ENCODE results near the gene TBR1.

DNA sequence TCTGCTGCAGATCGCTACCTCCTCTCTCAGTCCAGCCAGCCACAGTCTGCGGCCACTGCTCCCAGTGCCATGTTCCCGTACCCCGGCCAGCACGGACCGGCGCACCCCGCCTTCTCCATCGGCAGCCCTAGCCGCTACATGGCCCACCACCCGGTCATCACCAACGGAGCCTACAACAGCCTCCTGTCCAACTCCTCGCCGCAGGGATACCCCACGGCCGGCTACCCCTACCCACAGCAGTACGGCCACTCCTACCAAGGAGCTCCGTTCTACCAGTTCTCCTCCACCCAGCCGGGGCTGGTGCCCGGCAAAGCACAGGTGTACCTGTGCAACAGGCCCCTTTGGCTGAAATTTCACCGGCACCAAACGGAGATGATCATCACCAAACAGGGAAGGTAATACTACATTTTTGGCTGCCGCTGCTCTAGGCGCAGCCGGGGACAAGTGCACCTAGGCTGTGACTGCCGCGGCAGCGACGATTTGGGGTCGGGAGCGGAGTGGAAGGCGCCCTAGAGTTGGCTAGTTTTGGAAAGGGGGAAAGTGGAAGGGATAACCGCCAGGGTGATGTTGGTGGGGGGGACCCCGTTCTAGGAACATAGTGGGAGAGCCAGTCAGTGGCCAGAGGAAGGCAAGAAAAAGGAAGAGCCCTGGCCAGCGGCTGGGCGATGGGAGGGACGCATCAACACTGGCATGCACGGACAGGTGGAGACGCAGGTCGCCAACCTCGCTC, 776 bp downstream of the TBR1 start:
- TF ChIP-seq, protein P1, sequence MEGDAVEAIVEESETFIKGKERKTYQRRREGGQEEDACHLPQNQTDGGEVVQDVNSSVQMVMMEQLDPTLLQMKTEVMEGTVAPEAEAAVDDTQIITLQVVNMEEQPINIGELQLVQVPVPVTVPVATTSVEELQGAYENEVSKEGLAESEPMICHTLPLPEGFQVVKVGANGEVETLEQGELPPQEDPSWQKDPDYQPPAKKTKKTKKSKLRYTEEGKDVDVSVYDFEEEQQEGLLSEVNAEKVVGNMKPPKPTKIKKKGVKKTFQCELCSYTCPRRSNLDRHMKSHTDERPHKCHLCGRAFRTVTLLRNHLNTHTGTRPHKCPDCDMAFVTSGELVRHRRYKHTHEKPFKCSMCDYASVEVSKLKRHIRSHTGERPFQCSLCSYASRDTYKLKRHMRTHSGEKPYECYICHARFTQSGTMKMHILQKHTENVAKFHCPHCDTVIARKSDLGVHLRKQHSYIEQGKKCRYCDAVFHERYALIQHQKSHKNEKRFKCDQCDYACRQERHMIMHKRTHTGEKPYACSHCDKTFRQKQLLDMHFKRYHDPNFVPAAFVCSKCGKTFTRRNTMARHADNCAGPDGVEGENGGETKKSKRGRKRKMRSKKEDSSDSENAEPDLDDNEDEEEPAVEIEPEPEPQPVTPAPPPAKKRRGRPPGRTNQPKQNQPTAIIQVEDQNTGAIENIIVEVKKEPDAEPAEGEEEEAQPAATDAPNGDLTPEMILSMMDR (IDR thresholded peaks at IDR 0.05) = no peak
- TF ChIP-seq POLR2A (IDR thresholded peaks at IDR 0.05) = no peak
